ENCODE data around the gene XPOT.

DNA sequence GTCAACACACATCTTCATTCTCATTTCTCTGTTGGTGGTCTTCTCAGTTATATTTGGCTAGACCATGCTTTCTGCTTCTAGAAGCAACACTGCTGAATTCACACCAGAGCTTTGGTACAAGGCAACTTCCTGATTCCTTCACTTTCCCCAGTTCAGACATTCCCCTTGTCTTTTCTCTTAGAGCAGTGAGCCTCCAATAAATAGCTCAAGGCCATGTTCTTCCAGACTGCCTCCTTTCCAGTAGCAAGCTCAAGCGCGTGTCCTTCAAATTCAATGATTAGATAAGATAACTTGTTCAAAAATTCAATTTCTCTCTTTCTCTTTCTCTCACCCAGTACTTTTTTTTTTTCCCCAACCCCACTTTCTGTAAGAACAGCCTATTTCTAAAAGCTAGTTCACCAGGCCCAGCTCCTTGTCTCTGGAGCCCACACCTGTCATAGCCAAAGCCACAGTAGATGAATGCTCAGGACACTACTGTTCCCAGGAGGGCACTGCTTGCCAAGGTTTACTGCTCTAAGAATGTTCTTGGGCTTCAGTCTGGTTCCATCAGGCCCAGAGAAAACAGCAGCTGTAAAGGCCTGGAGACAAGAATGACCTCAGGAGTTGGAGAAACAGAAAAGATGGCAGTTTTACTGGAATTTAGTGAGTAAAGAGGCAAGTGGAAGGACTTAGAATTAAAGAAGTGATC, 65.4 kb downstream of the XPOT start:
- no peak; the same call in 1 of the 2 replicates for TF ChIP-seq POLR2A (IDR thresholded peaks at IDR 0.05; ENCODE audit: low read depth, low read length)
- TF ChIP-seq POLR2AphosphoS5 (IDR thresholded peaks at IDR 0.05; ENCODE audit: low read depth, low read length) = no peak
- TF ChIP-seq TAF1 (IDR thresholded peaks at IDR 0.05; ENCODE audit: borderline replicate concordance, low read depth, low read length) = no peak

Data from GM12892 (cell line).